Liver (tissue), 9 donors: ENCODE measurements around the gene ADAMTS16. TPM values are rescaled to one million over a fixed set of nuclear protein-coding genes. Genes with fewer than 3 reads are reported as not detected.

Experiments used
- DNase-seq: peaks from one replicate; pipeline ENCODE4 v3.0.0-alpha.2; 2017; ENCODE audit warnings: low spot score
- H3K27ac ChIP-seq, 2 donors: one replicate each; pipeline ENCODE4 v1.7.0; 2013; ENCODE audit warnings: inconsistent platforms in 2 of 2, low read length in 2 of 2, control low read depth in 1 of 2, low read depth in 1 of 2, mild to moderate bottlenecking in 1 of 2
- H3K27me3 ChIP-seq, 4 donors: one replicate each; pipeline versions ENCODE4 v1.6.1 to v1.7.0; 2013; ENCODE audit warnings: low read length in 3 of 4, inconsistent platforms in 1 of 4, mild to moderate bottlenecking in 1 of 4, moderate library complexity in 1 of 4; ENCODE audit not compliant: control insufficient read depth in 4 of 4, insufficient read depth in 4 of 4
- H3K36me3 ChIP-seq, 4 donors: one replicate each; pipeline versions ENCODE4 v1.6.1 to v1.7.0; 2013; ENCODE audit warnings: low read length in 3 of 4, mild to moderate bottlenecking in 3 of 4, low read depth in 1 of 4, moderate library complexity in 1 of 4; ENCODE audit not compliant: control insufficient read depth in 4 of 4, insufficient read depth in 3 of 4
- H3K4me1 ChIP-seq, 4 donors: one replicate each; pipeline versions ENCODE4 v1.6.1 to v1.7.0; 2013; ENCODE audit warnings: low read length in 3 of 4, mild to moderate bottlenecking in 3 of 4, moderate library complexity in 1 of 4; ENCODE audit not compliant: control insufficient read depth in 4 of 4, insufficient read depth in 4 of 4
- H3K4me3 ChIP-seq, 3 donors: one replicate each; pipeline versions ENCODE4 v1.6.1 to v1.7.0; 2013; ENCODE audit warnings: low read length in 3 of 3, control low read depth in 1 of 3, low read depth in 1 of 3, mild to moderate bottlenecking in 1 of 3
- H3K9ac ChIP-seq, 2 donors: one replicate each; pipeline ENCODE4 v1.7.0; 2013; ENCODE audit warnings: low read length in 2 of 2, mild to moderate bottlenecking in 2 of 2, moderate library complexity in 2 of 2, control low read depth in 1 of 2, low read depth in 1 of 2
- H3K9me3 ChIP-seq, 4 donors: one replicate each; pipeline versions ENCODE4 v1.6.1 to v1.7.0; 2013; ENCODE audit warnings: low read length in 3 of 4; ENCODE audit not compliant: control insufficient read depth in 4 of 4
- ATF3 ChIP-seq: IDR thresholded peaks from 2 replicates; pipeline ENCODE4 v1.6.1; 2016; ENCODE audit warnings: antibody characterized with exemption
- CTCF ChIP-seq: fragments of 150-350 bp; IDR thresholded peaks from 2 replicates; pipeline ENCODE4 v1.5.1; 2017; ENCODE audit warnings: improper control_type of control experiment, low read depth, low read length; ENCODE audit not compliant: missing input control
- EGR1 ChIP-seq, 2 donors: IDR thresholded peaks; 2 replicates each; pipeline ENCODE4 v1.6.1; 2016 to 2018; ENCODE audit warnings: antibody characterized with exemption in 2 of 2, low read depth in 2 of 2
- GABPA ChIP-seq, 2 donors: IDR thresholded peaks in 1 of 2; conservative IDR thresholded peaks in 1 of 2; 2 replicates each; pipeline ENCODE4 v1.6.1; 2016; ENCODE audit warnings: antibody characterized with exemption in 2 of 2, mild to moderate bottlenecking in 1 of 2, moderate library complexity in 1 of 2
- HNF4A ChIP-seq, 2 donors: conservative IDR thresholded peaks; 2 replicates each; pipeline ENCODE4 v1.6.1; 2016; ENCODE audit warnings: antibody characterized with exemption in 2 of 2, mild to moderate bottlenecking in 2 of 2
- HNF4G ChIP-seq: IDR thresholded peaks from 2 replicates; pipeline ENCODE4 v1.6.1; 2016; ENCODE audit warnings: antibody characterized with exemption
- JUND ChIP-seq, 2 donors: IDR thresholded peaks; 2 replicates each; pipeline ENCODE4 v1.6.1; 2016; ENCODE audit warnings: antibody characterized with exemption in 2 of 2
- MAX ChIP-seq: IDR thresholded peaks from 2 replicates; pipeline ENCODE4 v1.6.1; 2016; ENCODE audit warnings: antibody characterized with exemption
- RAD21 ChIP-seq, 2 donors: IDR thresholded peaks; 2 replicates each; pipeline ENCODE4 v1.6.1; 2016; ENCODE audit warnings: antibody characterized with exemption in 2 of 2, mild to moderate bottlenecking in 2 of 2
- REST ChIP-seq: IDR thresholded peaks from 2 replicates; pipeline ENCODE4 v1.6.1; 2016; ENCODE audit warnings: antibody characterized with exemption, mild to moderate bottlenecking
- RXRA ChIP-seq, 2 donors: IDR thresholded peaks; 2 replicates each; pipeline ENCODE4 v1.6.1; 2017 to 2018; ENCODE audit warnings: antibody characterized with exemption in 2 of 2, mild to moderate bottlenecking in 1 of 2
- SP1 ChIP-seq: IDR thresholded peaks from 2 replicates; pipeline ENCODE4 v1.6.1; 2018; ENCODE audit warnings: antibody characterized with exemption, mild to moderate bottlenecking
- YY1 ChIP-seq: IDR thresholded peaks from 2 replicates; pipeline ENCODE4 v1.6.1; 2016; ENCODE audit warnings: antibody characterized with exemption, mild to moderate bottlenecking
- ZBTB33 ChIP-seq: IDR thresholded peaks from 2 replicates; pipeline ENCODE4 v1.6.1; 2016; ENCODE audit warnings: antibody characterized with exemption
- WGBS: extraction: QIAGEN DNeasy Blood & Tissue Kit; methylation state at CpG from one replicate; pipeline ENCODE4 v1.1.7; 2013; 5-methylcytosine and 5-hydroxymethylcytosine counted together
- polyA plus RNA-seq, 2 donors: library from polyadenylated mRNA; stranded (reverse) in 1 of 2; unstranded in 1 of 2; fragments of 200-250 nt in 1 of 2; fragments of >200 nt in 1 of 2; fragmentation: Nextera tagmentation in 1 of 2; extraction: Ambion mirVana in 1 of 2; gene quantifications; one replicate each; pipeline versions ENCODE4 v1.2.1 to v1.2.3, GENCODE V29; 2013 to 2015
- total RNA-seq, 2 donors: library from RNA; depleted of rRNA; stranded (reverse); fragments of >200 nt; gene quantifications; one replicate each; pipeline ENCODE4 v1.2.3, GENCODE V29; 2014
- donor health status: healthy.
- donor health status: healthy.
- donor health status: healthy.
- donor health status: healthy.
- donor health status: healthy.

The ADAMTS16 gene
- total and polyA plus RNA-seq, 4 donors = under 0.01 to 0.84 TPM; not detected in 2

- TF ChIP-seq GABPA (IDR thresholded peaks at IDR 0.05 in 1 of 2, conservative IDR thresholded peaks at IDR 0.05 in 1 of 2) (no peak), RXRA (IDR thresholded peaks at IDR 0.05) (peak in 1 of 2 donors; percentile 29), ATF3 (no peak), JUND (IDR thresholded peaks at IDR 0.05) (no peak)
- H3K27ac ChIP-seq = no peak overlapping the region
- H3K9me3 ChIP-seq = peaks cover 0 to 2% (median 0%) of the 10 kb centered on the region in 4 donors
- H3K4me1 ChIP-seq = peaks cover 0 to 14% (median 8%) of the 10 kb centered on the region in 4 donors
- H3K9ac ChIP-seq = no peak overlapping the region
- H3K4me3 ChIP-seq = no peak overlapping the region
- no peaks in the 10 kb centered on the region for H3K27me3 ChIP-seq
- WGBS = 42% methylated on average over 4 of the region's 4 CpGs
- no peaks in the 10 kb centered on the region for H3K36me3 ChIP-seq
- DNase-seq = no peak
Observed at GRCh38 chr5:5335700-5336264, 195.7 kb downstream of the ADAMTS16 start.

GRCh38 chr5:5339257-5339656 lies 199.1 kb downstream of the ADAMTS16 start:
- no peak overlapping the region for H3K9ac ChIP-seq
- H3K27me3 ChIP-seq = no peaks in the 10 kb centered on the region
- 98% methylated on average over 4 of the region's 4 CpGs for WGBS
- DNase-seq = no peak
- H3K4me1 ChIP-seq = peaks cover 0 to 7% (median 5%) of the 10 kb centered on the region in 4 donors
- no peak overlapping the region for H3K27ac ChIP-seq
- peaks cover 0 to 2% (median 0%) of the 10 kb centered on the region in 4 donors for H3K9me3 ChIP-seq
- H3K36me3 ChIP-seq = no peaks in the 10 kb centered on the region
- TF ChIP-seq RAD21 (IDR thresholded peaks at IDR 0.05) = no peak
- TF ChIP-seq JUND (IDR thresholded peaks at IDR 0.05) = no peak
- no peak for TF ChIP-seq HNF4A (conservative IDR thresholded peaks at IDR 0.05)
- no peak for TF ChIP-seq EGR1 (IDR thresholded peaks at IDR 0.05; ENCODE audit: low read depth in 2 of 2)
- TF ChIP-seq HNF4G = no peak
- no peak for TF ChIP-seq SP1
- TF ChIP-seq ATF3 = no peak
- TF ChIP-seq ZBTB33 = no peak
- no peak for TF ChIP-seq REST
- TF ChIP-seq YY1 = no peak
- TF ChIP-seq CTCF = no peak
- TF ChIP-seq RXRA (IDR thresholded peaks at IDR 0.05) = no peak
- no peak for TF ChIP-seq MAX
- no peak overlapping the region for H3K4me3 ChIP-seq
